Measurements from ENCODE around the gene CCDC122.

The CCDC122 gene

GRCh38 chr13:43877766-43878165 lies 1.8 kb downstream of the CCDC122 start:
- TF ChIP-seq CTCF (IDR thresholded peaks at IDR 0.05; ENCODE audit: low read depth, low read length) (no peak), EZH2phosphoT487 (IDR thresholded peaks at IDR 0.05; ENCODE audit: low read depth) (no peak)
- no peak overlapping the region for H3K4me2 ChIP-seq (ENCODE audit: low read length)
- H3K79me2 ChIP-seq (ENCODE audit: low read length) = 0 out of 2 replicates have a peak, but pooled peaks cover 6% of the 10 kb centered on the region
- no peak overlapping the region for H2AFZ ChIP-seq (ENCODE audit: low read depth, low read length)
- peaks cover 9% of the 10 kb centered on the region for H3K4me1 ChIP-seq (ENCODE audit: low read length)
- no peaks in the 10 kb centered on the region for H3K9me3 ChIP-seq (ENCODE audit: insufficient read depth, low read length)
- no peak overlapping the region for H3K9ac ChIP-seq (ENCODE audit: low read length)
- no peak overlapping the region for H3K4me3 ChIP-seq (ENCODE audit: low read length)
- no peak overlapping the region for H3K27ac ChIP-seq (ENCODE audit: low read length)
- no peaks in the 10 kb centered on the region for H4K20me1 ChIP-seq (ENCODE audit: insufficient read depth, low read length)
- no peaks in the 10 kb centered on the region for H3K36me3 ChIP-seq (replicated peaks; ENCODE audit: low read depth, low read length)
- no peaks in the 10 kb centered on the region; the same call in 1 of the 2 replicates for H3K27me3 ChIP-seq (ENCODE audit: low read depth, low read length)

- Histone ChIP-seq H4K20me1 (ENCODE audit: insufficient read depth, low read length) (no peaks in the 10 kb centered on the region), H3K9ac (ENCODE audit: low read length) (no peak overlapping the region), H2AFZ (ENCODE audit: low read depth, low read length) (no peak overlapping the region), H3K36me3 (replicated peaks; ENCODE audit: low read depth, low read length) (no peaks in the 10 kb centered on the region), H3K4me3 (ENCODE audit: low read length) (no peak overlapping the region), H3K4me1 (ENCODE audit: low read length) (peaks cover 9% of the 10 kb centered on the region), H3K4me2 (ENCODE audit: low read length) (no peak overlapping the region), H3K27me3 (ENCODE audit: low read depth, low read length) (no peaks in the 10 kb centered on the region; the same call in 1 of the 2 replicates), H3K27ac (ENCODE audit: low read length) (no peak overlapping the region), H3K79me2 (ENCODE audit: low read length) (0 out of 2 replicates have a peak, but pooled peaks cover 6% of the 10 kb centered on the region), H3K9me3 (ENCODE audit: insufficient read depth, low read length) (no peaks in the 10 kb centered on the region)
- TF ChIP-seq EZH2phosphoT487 (IDR thresholded peaks at IDR 0.05; ENCODE audit: low read depth) (no peak), CTCF (IDR thresholded peaks at IDR 0.05; ENCODE audit: low read depth, low read length) (no peak)
These were observed 2.2 kb downstream of the CCDC122 start for GRCh38 chr13:43877326-43877725.

GRCh38 chr13:43876366-43876765 lies 3.2 kb downstream of the CCDC122 start:
- TF ChIP-seq EZH2phosphoT487 (IDR thresholded peaks at IDR 0.05; ENCODE audit: low read depth) (no peak), CTCF (IDR thresholded peaks at IDR 0.05; ENCODE audit: low read depth, low read length) (no peak)
- no peak overlapping the region for H3K27ac ChIP-seq (ENCODE audit: low read length)
- H3K79me2 ChIP-seq (ENCODE audit: low read length) = 0 out of 2 replicates have a peak, but pooled peaks cover 6% of the 10 kb centered on the region
- no peaks in the 10 kb centered on the region for H3K9me3 ChIP-seq (ENCODE audit: insufficient read depth, low read length)
- H3K36me3 ChIP-seq (replicated peaks; ENCODE audit: low read depth, low read length) = no peaks in the 10 kb centered on the region
- H3K9ac ChIP-seq (ENCODE audit: low read length) = no peak overlapping the region
- no peaks in the 10 kb centered on the region; the same call in 1 of the 2 replicates for H3K27me3 ChIP-seq (ENCODE audit: low read depth, low read length)
- peaks cover 9% of the 10 kb centered on the region for H3K4me1 ChIP-seq (ENCODE audit: low read length)
- H3K4me3 ChIP-seq (ENCODE audit: low read length) = no peak overlapping the region
- no peaks in the 10 kb centered on the region for H4K20me1 ChIP-seq (ENCODE audit: insufficient read depth, low read length)
- H2AFZ ChIP-seq (ENCODE audit: low read depth, low read length) = no peak overlapping the region
- H3K4me2 ChIP-seq (ENCODE audit: low read length) = no peak overlapping the region

GRCh38 chr13:43874504-43875092 lies 4.9 kb downstream of the CCDC122 start:
- Histone ChIP-seq H3K9ac (ENCODE audit: low read length) (no peak overlapping the region), H4K20me1 (ENCODE audit: insufficient read depth, low read length) (no peaks in the 10 kb centered on the region), H3K27me3 (ENCODE audit: low read depth, low read length) (no peaks in the 10 kb centered on the region), H3K4me1 (ENCODE audit: low read length) (peaks cover 9% of the 10 kb centered on the region), H3K4me3 (ENCODE audit: low read length) (no peak overlapping the region), H3K79me2 (ENCODE audit: low read length) (0 out of 2 replicates have a peak, but pooled peaks cover 6% of the 10 kb centered on the region), H3K9me3 (ENCODE audit: insufficient read depth, low read length) (no peaks in the 10 kb centered on the region), H3K4me2 (ENCODE audit: low read length) (no peak overlapping the region), H2AFZ (ENCODE audit: low read depth, low read length) (no peak overlapping the region), H3K27ac (ENCODE audit: low read length) (no peak overlapping the region), H3K36me3 (replicated peaks; ENCODE audit: low read depth, low read length) (no peaks in the 10 kb centered on the region)
- TF ChIP-seq CTCF (IDR thresholded peaks at IDR 0.05; ENCODE audit: low read depth, low read length) (peak; percentile 65), EZH2phosphoT487 (IDR thresholded peaks at IDR 0.05; ENCODE audit: low read depth) (no peak)
